ENCODE data around the gene METRNL.

GRCh38 chr17:83137523-83137922 lies 58.1 kb downstream of the METRNL start:
- TF ChIP-seq CTCF (IDR thresholded peaks at IDR 0.05; ENCODE audit: insufficient read depth, low read length, poor library complexity, severe bottlenecking) (no peak), EZH2phosphoT487 (conservative IDR thresholded peaks at IDR 0.05; ENCODE audit: low read length) (no peak)

Data from SU-DHL-6 (cell line).